ENCODE data around the gene CRTC3.

The CRTC3 gene

DNA sequence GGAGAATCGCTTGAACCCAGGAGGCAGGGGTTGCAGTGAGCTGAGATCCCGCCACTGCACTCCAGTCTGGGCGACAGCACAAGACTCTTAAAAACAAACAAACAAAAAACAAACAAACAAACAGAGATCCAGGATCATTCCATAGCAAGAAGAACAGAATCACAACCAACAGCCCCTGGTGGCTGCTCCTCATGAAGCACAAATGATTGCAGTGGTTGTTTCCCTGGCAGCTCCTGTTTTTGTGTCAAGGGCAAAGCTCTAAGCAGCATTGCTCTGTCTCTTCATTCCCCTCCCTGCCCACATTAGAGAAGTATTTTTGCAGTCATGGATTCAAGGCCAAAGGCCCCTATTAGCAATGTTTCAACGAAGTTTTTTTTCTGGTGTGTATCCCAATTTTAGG is 161.6 kb downstream of the CRTC3 start:
- no peak overlapping the region for H3K4me3 ChIP-seq (ENCODE audit: low read length)
- no peak for TF ChIP-seq CTCF (conservative IDR thresholded peaks at IDR 0.05; ENCODE audit: low read depth, low read length)
- DNase-seq (ENCODE audit: low read depth), result no peak

- no peak for TF ChIP-seq CTCF (conservative IDR thresholded peaks at IDR 0.05; ENCODE audit: low read depth, low read length)
- no peak for DNase-seq (ENCODE audit: low read depth)
- H3K4me3 ChIP-seq (ENCODE audit: low read length), result no peak overlapping the region
Measured at GRCh38 chr15:90691982-90692773, 162.5 kb downstream of the CRTC3 start.

Measured in retinal pigment epithelial cell (primary cell).